K562 (cell line): Measurements from ENCODE around the gene CHCHD1. TPM values are rescaled to one million over a fixed set of nuclear protein-coding genes. Genes with fewer than 3 reads are reported as not detected.

Experiments used
- ATAC-seq: fragments of 200-7000 bp; cut with Tn5 transposase; 3 replicates; pipeline ENCODE4 v1.9.1; 2020; ENCODE audit warnings: moderate library complexity
- BruUV-seq: library from RNA; stranded (reverse); fragments of 400-500 nt; replicated peaks from 2 replicates; lab custom pipeline; 2021; lab: Mats Ljungman, UMichigan
- CTCF ChIA-PET: fragments of 300-600 bp; formaldehyde crosslinking; extraction: SDS; loops from one replicate; lab custom pipeline; 2021; ENCODE audit warnings: low intra/inter-chr PET ratio; lab: Yijun Ruan, JAX
- POLR2A ChIA-PET: fragments of 300-600, 350-650 bp; sonication (Branson Sonifier 250); formaldehyde crosslinking; extraction: SDS; loops from one replicate; lab custom pipeline; 2021; ENCODE audit warnings: antibody characterized with exemption, inconsistent platforms; lab: Yijun Ruan, JAX
- DNase-seq, 4 experiments: peaks; one replicate each; pipeline versions ENCODE4 v3.0.0 to v3.0.0-alpha.2; 2011 to 2018; ENCODE audit warnings: low spot score in 3 of 4, mixed read lengths in 3 of 4; ENCODE audit errors: extremely low read depth in 1 of 4
- FAIRE-seq: peaks from 2 replicates; lab custom pipeline; 2011; peaks lifted over from hg19 to GRCh38; lab: Jason Lieb, UNC
- H2AFZ ChIP-seq: 2 replicates; pipeline ENCODE4 v1.6.0; 2011; ENCODE audit warnings: low read depth, low read length, control low read depth, inconsistent platforms
- H3K27ac ChIP-seq: fragments of 200-600 bp; 3 replicates; pipeline ENCODE4 v1.8.0; 2011; ENCODE audit warnings: low read depth, mild to moderate bottlenecking, control low read depth, inconsistent platforms, low read length, moderate library complexity, mixed read lengths; ENCODE audit errors: extremely low read depth
- H3K27me3 ChIP-seq, 2 experiments: fragments of 300-600 bp in 1 of 2; 2 replicates in 1 of 2; 3 replicates in 1 of 2; pipeline versions ENCODE4 v1.6.0 to v1.8.0; 2011; ENCODE audit warnings: inconsistent platforms in 2 of 2, low read length in 2 of 2, mild to moderate bottlenecking in 1 of 2, mixed read lengths in 1 of 2, moderate library complexity in 1 of 2; ENCODE audit not compliant: control insufficient read depth in 2 of 2, insufficient read depth in 2 of 2
- H3K36me3 ChIP-seq: fragments of 300-600 bp; 3 replicates; pipeline ENCODE4 v1.8.0; 2011; ENCODE audit warnings: mild to moderate bottlenecking, low read length, inconsistent platforms; ENCODE audit not compliant: control insufficient read depth, insufficient read depth
- H3K4me1 ChIP-seq, 2 experiments: fragments of 200-600 bp in 1 of 2; replicated peaks in 1 of 2; 2 replicates in 1 of 2; 3 replicates in 1 of 2; pipeline versions ENCODE4 v1.5.1 to v1.8.0; 2011; ENCODE audit warnings: inconsistent platforms in 2 of 2, low read length in 2 of 2, mild to moderate bottlenecking in 1 of 2, mixed read lengths in 1 of 2, moderate library complexity in 1 of 2; ENCODE audit not compliant: control insufficient read depth in 2 of 2, insufficient read depth in 2 of 2
- H3K4me2 ChIP-seq: 2 replicates; pipeline ENCODE4 v1.6.1; 2011; ENCODE audit warnings: low read length, control low read depth, inconsistent platforms, mixed read lengths; ENCODE audit not compliant: insufficient read depth
- H3K4me3 ChIP-seq: fragments of 200-600 bp; sonication (generic), shearing (Covaris generic); 2 replicates; pipeline ENCODE4 v1.5.1; 2016; ENCODE audit warnings: control low read depth, inconsistent platforms
- H3K79me2 ChIP-seq: fragments of 200-600 bp; 3 replicates; pipeline ENCODE4 v1.8.0; 2011; ENCODE audit warnings: low read length, inconsistent platforms; ENCODE audit not compliant: control insufficient read depth, insufficient read depth
- H3K9ac ChIP-seq, 2 experiments: 2 replicates each; pipeline versions ENCODE4 v1.6.0 to v1.6.1; 2011; ENCODE audit warnings: low read depth in 2 of 2, low read length in 2 of 2, control low read depth in 1 of 2, inconsistent platforms in 1 of 2, mild to moderate bottlenecking in 1 of 2, mixed read lengths in 1 of 2; ENCODE audit not compliant: insufficient read depth in 1 of 2
- H3K9me1 ChIP-seq: one replicate; pipeline ENCODE4 v1.6.0; 2011; ENCODE audit warnings: inconsistent platforms, mild to moderate bottlenecking, low read length, moderate library complexity; ENCODE audit not compliant: control insufficient read depth, insufficient read depth
- H3K9me3 ChIP-seq: replicated peaks from 2 replicates; pipeline ENCODE4 v1.5.1; 2011; ENCODE audit warnings: low read depth, low read length, inconsistent platforms; ENCODE audit not compliant: control insufficient read depth, insufficient read depth
- H4K20me1 ChIP-seq: replicated peaks from 2 replicates; pipeline ENCODE4 v1.6.1; 2011; ENCODE audit warnings: low read length, inconsistent platforms, mixed read lengths; ENCODE audit not compliant: control insufficient read depth, insufficient read depth
- ARID1B ChIP-seq: fragments of 450-650 bp; IDR thresholded peaks from 2 replicates; pipeline ENCODE4 v1.6.1; 2016; ENCODE audit warnings: antibody characterized with exemption, mild to moderate bottlenecking, inconsistent platforms
- FOXA1 ChIP-seq: fragments of 450-650 bp; IDR thresholded peaks from 2 replicates; pipeline ENCODE4 v1.6.1; 2016; ENCODE audit warnings: mild to moderate bottlenecking, borderline replicate concordance
- HDAC8 ChIP-seq: fragments of 450-650 bp; IDR thresholded peaks from 2 replicates; pipeline ENCODE4 v1.6.1; 2016; ENCODE audit warnings: mild to moderate bottlenecking, missing genetic modification characterization, moderate library complexity, missing compliant biosample characterization
- MNT ChIP-seq, 2 experiments: fragments of 450-650 bp; conservative IDR thresholded peaks; 2 replicates each; pipeline ENCODE4 v1.6.1; 2017; ENCODE audit warnings: mild to moderate bottlenecking in 2 of 2, moderate library complexity in 2 of 2
- WGBS: fragments of 100-300 bp; shearing (Covaris generic); methylation state at CpG from one replicate; pipeline ENCODE4 v1.1.6; 2016; ENCODE audit warnings: low coverage, mixed read lengths; ENCODE audit not compliant: insufficient coverage; ENCODE audit errors: missing lambda C conversion rate; 5-methylcytosine and 5-hydroxymethylcytosine counted together
- in situ Hi-C: fragments of 300-500 bp; cut with MboI; formaldehyde crosslinking; loops from 4 replicates; pipeline ENCODE4 v1.15.0; 2018; ENCODE audit warnings: inconsistent platforms, mixed read lengths
- intact Hi-C: fragments of 100-400 bp; cut with micrococcal nuclease; formaldehyde crosslinking; loops from 2 replicates; pipeline ENCODE4 v1.14.2; 2022
- polyA plus RNA-seq, 8 experiments: library from polyadenylated mRNA; depleted of rRNA in 4 of 8; stranded (reverse) in 5 of 8; unstranded in 3 of 8; fragments of >200 nt; fragmentation: Nextera tagmentation in 2 of 8; fragmentation: Illumina TruSeq in 1 of 8; extraction: Ambion mirVana in 2 of 8; extraction: Trizol in 1 of 8; gene quantifications; 2 replicates each; pipeline versions ENCODE4 v1.2.1 to v1.2.3, GENCODE V29; 2011 to 2014; ENCODE audit warnings: inconsistent platforms in 1 of 8, missing spikeins in 1 of 8
- total RNA-seq, 7 experiments: library from RNA; depleted of rRNA in 6 of 7; stranded (reverse); fragments of >200 nt in 6 of 7; fragmentation: Illumina TruSeq in 2 of 7; extraction: Trizol in 2 of 7; gene quantifications; 2 replicates each; pipeline versions ENCODE4 v1.2.1 to v1.2.3, GENCODE V29; 2011 to 2021; ENCODE audit warnings: low replicate concordance in 1 of 7
- TF ChIP-seq, protein P1 (sequence below), 3 experiments: IDR thresholded peaks in 2 of 3; conservative IDR thresholded peaks in 1 of 3; 2 replicates each; pipeline ENCODE4 v1.5.1; 2011 to 2012; ENCODE audit warnings: low read length in 3 of 3, mild to moderate bottlenecking in 3 of 3, control low read depth in 2 of 3, improper control_type of control experiment in 1 of 3, inconsistent platforms in 1 of 3, low read depth in 1 of 3, mixed read lengths in 1 of 3, moderate library complexity in 1 of 3; ENCODE audit not compliant: insufficient read depth in 2 of 3
- TF ChIP-seq, protein P2 (sequence below): fragments of 250-450 bp; sonication (Bioruptor Pico); IDR thresholded peaks from 2 replicates; pipeline ENCODE4 v1.4.0; 2020; ENCODE audit warnings: borderline replicate concordance
- TF ChIP-seq, protein P3 (sequence below): fragments of 450-650 bp; IDR thresholded peaks from 2 replicates; pipeline ENCODE4 v1.6.1; 2016; ENCODE audit warnings: antibody characterized with exemption
- TF ChIP-seq, protein P4 (sequence below): sonication (generic); formaldehyde crosslinking; IDR thresholded peaks from 2 replicates; pipeline ENCODE4 v1.8.0; 2022; ENCODE audit warnings: mild to moderate bottlenecking, missing genetic modification reagents

Gene CHCHD1
- total and polyA plus RNA-seq, 9 of the 15 experiments (the other 6 are each of a cell fraction or from before 2014, with no cell fraction given) = 52.9 to 126 (median 83.4) TPM

DNA sequence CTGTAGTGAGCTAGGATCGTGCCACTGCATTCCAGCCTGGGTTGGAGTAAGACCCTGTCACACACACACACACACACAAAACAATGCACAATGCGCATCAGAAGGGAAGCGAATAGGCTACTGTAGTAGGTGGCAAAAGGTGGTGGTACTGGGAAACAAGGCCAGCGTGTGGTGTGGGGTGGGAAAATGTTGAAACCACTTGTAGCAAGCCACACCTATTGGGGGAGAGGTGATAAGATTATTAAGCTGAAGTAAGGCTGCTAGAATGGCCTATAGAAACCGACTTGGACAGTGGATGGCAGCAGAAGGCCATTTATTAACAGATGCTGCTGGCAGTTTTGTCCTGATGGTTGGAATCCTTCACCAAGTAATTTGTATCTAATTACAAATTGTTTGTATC is 7.2 kb upstream of the CHCHD1 start:
- H3K36me3 ChIP-seq = peaks cover 72% of the 10 kb centered on the region
- H2AFZ ChIP-seq = no peak overlapping the region
- POLR2A ChIA-PET = interaction anchor here (0.6 to 11.0 kb wide), 11 partner anchors 7 to 311 kb away, joined by 3 to 137 read pairs (median 5); partner anchors contain the start of genes CHCHD1 and ZSWIM8
- in situ Hi-C loops = loop anchor here (5.0 to 10.0 kb wide), 2 partner anchors 103 to 120 kb away; partner anchors contain the start of gene SYNPO2L
- no TSS peak for BruUV-seq
- no peaks in the 10 kb centered on the region for H3K9me3 ChIP-seq
- H3K79me2 ChIP-seq = peaks cover 77% of the 10 kb centered on the region
- CTCF ChIA-PET = interaction anchor here (0.6 to 1.5 kb wide), 6 partner anchors 13 to 1462 kb away, joined by 3 to 8 read pairs (median 4); partner anchors contain the start of gene COMTD1
- H3K27me3 ChIP-seq = no peaks in the 10 kb centered on the region
- H3K4me2 ChIP-seq = peak overlapping the region; percentile 98
- peak; percentile 90 for FAIRE-seq
- 5% methylated on average over 5 of the region's 5 CpGs for WGBS
- no peaks in the 10 kb centered on the region for H3K9me1 ChIP-seq
- DNase-seq = peak; percentile 53 to 80 (median 64)
- intact Hi-C loops = loop anchor here (1.0 to 5.0 kb wide), 5 partner anchors 40 to 158 kb away; no protein-coding TSS in a partner anchor
- ATAC-seq = peak; percentile 46
- H3K27ac ChIP-seq = peak overlapping the region; percentile 42; the same call in 1 of the 3 replicates
- H3K4me1 ChIP-seq = peaks cover 21 to 29% of the 10 kb centered on the region in 2 experiments; a peak in 4 of 5 replicates
- H3K9ac ChIP-seq = peak overlapping the region; percentile 69 to 79; a peak in 2 of 4 replicates
- H3K4me3 ChIP-seq = peak overlapping the region; percentile 74
- H4K20me1 ChIP-seq = peaks cover 13% of the 10 kb centered on the region
- TF ChIP-seq, protein P1, sequence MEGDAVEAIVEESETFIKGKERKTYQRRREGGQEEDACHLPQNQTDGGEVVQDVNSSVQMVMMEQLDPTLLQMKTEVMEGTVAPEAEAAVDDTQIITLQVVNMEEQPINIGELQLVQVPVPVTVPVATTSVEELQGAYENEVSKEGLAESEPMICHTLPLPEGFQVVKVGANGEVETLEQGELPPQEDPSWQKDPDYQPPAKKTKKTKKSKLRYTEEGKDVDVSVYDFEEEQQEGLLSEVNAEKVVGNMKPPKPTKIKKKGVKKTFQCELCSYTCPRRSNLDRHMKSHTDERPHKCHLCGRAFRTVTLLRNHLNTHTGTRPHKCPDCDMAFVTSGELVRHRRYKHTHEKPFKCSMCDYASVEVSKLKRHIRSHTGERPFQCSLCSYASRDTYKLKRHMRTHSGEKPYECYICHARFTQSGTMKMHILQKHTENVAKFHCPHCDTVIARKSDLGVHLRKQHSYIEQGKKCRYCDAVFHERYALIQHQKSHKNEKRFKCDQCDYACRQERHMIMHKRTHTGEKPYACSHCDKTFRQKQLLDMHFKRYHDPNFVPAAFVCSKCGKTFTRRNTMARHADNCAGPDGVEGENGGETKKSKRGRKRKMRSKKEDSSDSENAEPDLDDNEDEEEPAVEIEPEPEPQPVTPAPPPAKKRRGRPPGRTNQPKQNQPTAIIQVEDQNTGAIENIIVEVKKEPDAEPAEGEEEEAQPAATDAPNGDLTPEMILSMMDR (IDR thresholded peaks at IDR 0.05 in 2 of 3, conservative IDR thresholded peaks at IDR 0.05 in 1 of 3; ENCODE audit: insufficient read depth in 2 of 3, low read depth in 1 of 3, low read length in 3 of 3) = peak; percentile 59 to 79 (median 61)
- TF ChIP-seq MNT (conservative IDR thresholded peaks at IDR 0.05) (peak; percentile 32 to 61; a peak in 2 of 4 replicates), HDAC8 (no peak), FOXA1 (no peak), ARID1B (peak; percentile 34; the same call in 1 of the 2 replicates)
- TF ChIP-seq, protein P2, sequence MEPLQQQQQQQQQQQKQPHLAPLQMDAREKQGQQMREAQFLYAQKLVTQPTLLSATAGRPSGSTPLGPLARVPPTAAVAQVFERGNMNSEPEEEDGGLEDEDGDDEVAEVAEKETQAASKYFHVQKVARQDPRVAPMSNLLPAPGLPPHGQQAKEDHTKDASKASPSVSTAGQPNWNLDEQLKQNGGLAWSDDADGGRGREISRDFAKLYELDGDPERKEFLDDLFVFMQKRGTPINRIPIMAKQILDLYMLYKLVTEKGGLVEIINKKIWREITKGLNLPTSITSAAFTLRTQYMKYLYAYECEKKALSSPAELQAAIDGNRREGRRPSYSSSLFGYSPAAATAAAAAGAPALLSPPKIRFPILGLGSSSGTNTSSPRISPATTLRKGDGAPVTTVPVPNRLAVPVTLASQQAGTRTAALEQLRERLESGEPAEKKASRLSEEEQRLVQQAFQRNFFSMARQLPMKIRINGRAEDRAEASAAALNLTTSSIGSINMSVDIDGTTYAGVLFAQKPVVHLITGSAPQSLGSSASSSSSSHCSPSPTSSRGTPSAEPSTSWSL (CRISPR knock-in tag) = 0 out of 2 replicates have a peak, but pooled peaks have one; percentile 28
- TF ChIP-seq, protein P3, sequence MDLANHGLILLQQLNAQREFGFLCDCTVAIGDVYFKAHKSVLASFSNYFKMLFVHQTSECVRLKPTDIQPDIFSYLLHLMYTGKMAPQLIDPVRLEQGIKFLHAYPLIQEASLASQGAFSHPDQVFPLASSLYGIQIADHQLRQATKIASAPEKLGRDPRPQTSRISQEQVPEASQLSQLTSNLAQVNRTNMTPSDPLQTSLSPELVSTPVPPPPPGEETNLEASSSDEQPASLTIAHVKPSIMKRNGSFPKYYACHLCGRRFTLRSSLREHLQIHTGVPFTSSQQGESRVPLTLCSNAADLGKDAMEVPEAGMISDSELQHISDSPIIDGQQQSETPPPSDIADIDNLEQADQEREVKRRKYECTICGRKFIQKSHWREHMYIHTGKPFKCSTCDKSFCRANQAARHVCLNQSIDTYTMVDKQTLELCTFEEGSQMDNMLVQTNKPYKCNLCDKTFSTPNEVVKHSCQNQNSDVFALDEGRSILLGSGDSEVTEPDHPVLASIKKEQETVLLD = 0 out of 2 replicates have a peak, but pooled peaks have one; percentile 27
- TF ChIP-seq, protein P4, sequence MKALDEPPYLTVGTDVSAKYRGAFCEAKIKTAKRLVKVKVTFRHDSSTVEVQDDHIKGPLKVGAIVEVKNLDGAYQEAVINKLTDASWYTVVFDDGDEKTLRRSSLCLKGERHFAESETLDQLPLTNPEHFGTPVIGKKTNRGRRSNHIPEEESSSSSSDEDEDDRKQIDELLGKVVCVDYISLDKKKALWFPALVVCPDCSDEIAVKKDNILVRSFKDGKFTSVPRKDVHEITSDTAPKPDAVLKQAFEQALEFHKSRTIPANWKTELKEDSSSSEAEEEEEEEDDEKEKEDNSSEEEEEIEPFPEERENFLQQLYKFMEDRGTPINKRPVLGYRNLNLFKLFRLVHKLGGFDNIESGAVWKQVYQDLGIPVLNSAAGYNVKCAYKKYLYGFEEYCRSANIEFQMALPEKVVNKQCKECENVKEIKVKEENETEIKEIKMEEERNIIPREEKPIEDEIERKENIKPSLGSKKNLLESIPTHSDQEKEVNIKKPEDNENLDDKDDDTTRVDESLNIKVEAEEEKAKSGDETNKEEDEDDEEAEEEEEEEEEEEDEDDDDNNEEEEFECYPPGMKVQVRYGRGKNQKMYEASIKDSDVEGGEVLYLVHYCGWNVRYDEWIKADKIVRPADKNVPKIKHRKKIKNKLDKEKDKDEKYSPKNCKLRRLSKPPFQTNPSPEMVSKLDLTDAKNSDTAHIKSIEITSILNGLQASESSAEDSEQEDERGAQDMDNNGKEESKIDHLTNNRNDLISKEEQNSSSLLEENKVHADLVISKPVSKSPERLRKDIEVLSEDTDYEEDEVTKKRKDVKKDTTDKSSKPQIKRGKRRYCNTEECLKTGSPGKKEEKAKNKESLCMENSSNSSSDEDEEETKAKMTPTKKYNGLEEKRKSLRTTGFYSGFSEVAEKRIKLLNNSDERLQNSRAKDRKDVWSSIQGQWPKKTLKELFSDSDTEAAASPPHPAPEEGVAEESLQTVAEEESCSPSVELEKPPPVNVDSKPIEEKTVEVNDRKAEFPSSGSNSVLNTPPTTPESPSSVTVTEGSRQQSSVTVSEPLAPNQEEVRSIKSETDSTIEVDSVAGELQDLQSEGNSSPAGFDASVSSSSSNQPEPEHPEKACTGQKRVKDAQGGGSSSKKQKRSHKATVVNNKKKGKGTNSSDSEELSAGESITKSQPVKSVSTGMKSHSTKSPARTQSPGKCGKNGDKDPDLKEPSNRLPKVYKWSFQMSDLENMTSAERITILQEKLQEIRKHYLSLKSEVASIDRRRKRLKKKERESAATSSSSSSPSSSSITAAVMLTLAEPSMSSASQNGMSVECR (CRISPR knock-in tag) = no peak
